Loucy (cell line): ENCODE measurements around the gene TBX21.
A peak's percentile ranks its signal among the peaks of the same experiment; 100 is the strongest.

Source experiments
- H2AFZ ChIP-seq: fragments of 200-600 bp; sonication (generic); 2 replicates; pipeline ENCODE4 v1.6.0; 2016; ENCODE audit warnings: antibody characterized with exemption, mild to moderate bottlenecking, low read length, moderate library complexity
- H3F3A ChIP-seq: fragments of 200-600 bp; 2 replicates; pipeline ENCODE4 v1.6.0; 2016; ENCODE audit warnings: antibody characterized with exemption, low read depth, mild to moderate bottlenecking
- H3K27me3 ChIP-seq: fragments of 200-600 bp; sonication (generic); 2 replicates; pipeline ENCODE4 v1.6.1; 2014; ENCODE audit warnings: low read length, mild to moderate bottlenecking; ENCODE audit not compliant: insufficient read depth, poor library complexity, severe bottlenecking
- H3K36me3 ChIP-seq: fragments of 200-600 bp; sonication (generic); 2 replicates; pipeline ENCODE4 v1.6.1; 2016; ENCODE audit warnings: low read length; ENCODE audit not compliant: insufficient read depth
- H3K4me1 ChIP-seq: fragments of 200-600 bp; sonication (generic); 2 replicates; pipeline ENCODE4 v1.5.1; 2014; ENCODE audit warnings: low read length, mild to moderate bottlenecking; ENCODE audit not compliant: insufficient read depth, poor library complexity, severe bottlenecking
- H3K4me2 ChIP-seq: fragments of 200-600 bp; sonication (generic); 2 replicates; pipeline ENCODE4 v1.6.0; 2014; ENCODE audit warnings: antibody characterized with exemption, low read length, low read depth, mild to moderate bottlenecking; ENCODE audit not compliant: poor library complexity, severe bottlenecking
- H3K4me3 ChIP-seq: fragments of 200-600 bp; sonication (generic); 2 replicates; pipeline ENCODE4 v1.5.1; 2014; ENCODE audit warnings: low read length, mild to moderate bottlenecking, mixed read lengths; ENCODE audit not compliant: poor library complexity, severe bottlenecking
- H3K79me2 ChIP-seq: fragments of 200-600 bp; sonication (generic); 2 replicates; pipeline ENCODE4 v1.6.1; 2014; ENCODE audit warnings: low read length; ENCODE audit not compliant: insufficient read depth
- H3K9ac ChIP-seq: fragments of 200-600 bp; sonication (generic); 2 replicates; pipeline ENCODE4 v1.6.0; 2014; ENCODE audit warnings: mild to moderate bottlenecking, low read depth, low read length, moderate library complexity; ENCODE audit not compliant: poor library complexity, severe bottlenecking
- H3K9me2 ChIP-seq: fragments of 200-600 bp; sonication (generic); replicated peaks from 2 replicates; pipeline ENCODE4 v1.6.1; 2016; ENCODE audit warnings: low read depth, low read length, mixed read lengths
- H3K9me3 ChIP-seq: fragments of 200-600 bp; sonication (generic); 2 replicates; pipeline ENCODE4 v1.6.1; 2014; ENCODE audit warnings: mild to moderate bottlenecking, antibody characterized with exemption, low read length, low read depth; ENCODE audit not compliant: insufficient read depth
- H4K20me1 ChIP-seq: fragments of 200-600 bp; sonication (generic); 2 replicates; pipeline ENCODE4 v1.6.0; 2014; ENCODE audit warnings: antibody characterized with exemption, low read length, mild to moderate bottlenecking; ENCODE audit not compliant: insufficient read depth, poor library complexity, severe bottlenecking
- CTCF ChIP-seq: fragments of 200-600 bp; sonication (generic); conservative IDR thresholded peaks from 2 replicates; pipeline ENCODE4 v1.5.1; 2014; ENCODE audit warnings: mild to moderate bottlenecking, antibody characterized with exemption, low read length
- EZH2phosphoT487 ChIP-seq: fragments of 200-600 bp; IDR thresholded peaks from 2 replicates; pipeline ENCODE4 v1.6.1; 2018; ENCODE audit warnings: antibody characterized with exemption, mild to moderate bottlenecking, moderate library complexity, borderline replicate concordance

Gene TBX21

DNA sequence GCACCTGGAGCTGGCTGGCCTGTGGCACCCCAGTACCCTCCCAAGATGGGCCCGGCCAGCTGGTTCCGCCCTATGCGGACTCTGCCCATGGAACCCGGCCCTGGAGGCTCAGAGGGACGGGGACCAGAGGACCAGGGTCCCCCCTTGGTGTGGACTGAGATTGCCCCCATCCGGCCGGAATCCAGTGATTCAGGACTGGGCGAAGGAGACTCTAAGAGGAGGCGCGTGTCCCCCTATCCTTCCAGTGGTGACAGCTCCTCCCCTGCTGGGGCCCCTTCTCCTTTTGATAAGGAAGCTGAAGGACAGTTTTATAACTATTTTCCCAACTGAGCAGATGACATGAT lies 12.0 kb downstream of the TBX21 start:
- Histone ChIP-seq H3K4me3 (no peak overlapping the region), H3K36me3 (no peaks in the 10 kb centered on the region), H3K27me3 (no peaks in the 10 kb centered on the region), H3K79me2 (no peaks in the 10 kb centered on the region), H3K9me3 (no peaks in the 10 kb centered on the region), H3K9ac (no peak overlapping the region), H2AFZ (no peak overlapping the region), H3K4me1 (peaks cover 11% of the 10 kb centered on the region), H3F3A (no peaks in the 10 kb centered on the region), H3K9me2 (no peaks in the 10 kb centered on the region), H3K4me2 (peak overlapping the region; percentile 41), H4K20me1 (no peaks in the 10 kb centered on the region)
- no peak for TF ChIP-seq EZH2phosphoT487
- TF ChIP-seq CTCF: no peak

DNA sequence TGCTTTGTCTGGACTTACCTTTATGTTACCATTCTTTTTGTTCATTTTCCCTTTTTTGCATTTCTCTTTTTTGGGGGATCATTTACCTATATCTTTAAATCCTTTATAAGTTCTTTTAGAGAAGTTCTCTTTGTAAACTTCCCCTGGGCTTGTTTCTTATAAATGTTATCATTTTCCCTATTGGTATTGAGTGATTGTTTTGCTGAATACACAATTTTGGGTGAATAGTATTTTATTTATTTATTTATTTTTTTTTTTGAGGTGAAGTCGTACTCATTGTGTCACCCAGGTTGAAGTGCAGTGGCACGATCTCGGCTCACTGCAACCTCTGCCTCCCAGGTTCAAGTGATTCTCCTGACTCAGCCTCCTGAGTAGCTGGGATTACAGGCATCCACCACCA lies 18.4 kb downstream of the TBX21 start:
- no peak overlapping the region for H3K4me2 ChIP-seq
- TF ChIP-seq EZH2phosphoT487 (no peak), CTCF (no peak)
- no peaks in the 10 kb centered on the region for H3K36me3 ChIP-seq
- 0 out of 2 replicates have a peak, but pooled peaks cover 4% of the 10 kb centered on the region for H3K9me3 ChIP-seq
- H3F3A ChIP-seq: no peaks in the 10 kb centered on the region
- no peak overlapping the region for H3K9ac ChIP-seq
- H3K9me2 ChIP-seq: no peaks in the 10 kb centered on the region
- H4K20me1 ChIP-seq: no peaks in the 10 kb centered on the region
- H2AFZ ChIP-seq: no peak overlapping the region
- H3K79me2 ChIP-seq: no peaks in the 10 kb centered on the region
- no peaks in the 10 kb centered on the region for H3K27me3 ChIP-seq
- H3K4me1 ChIP-seq: no peaks in the 10 kb centered on the region
- H3K4me3 ChIP-seq: no peak overlapping the region

DNA sequence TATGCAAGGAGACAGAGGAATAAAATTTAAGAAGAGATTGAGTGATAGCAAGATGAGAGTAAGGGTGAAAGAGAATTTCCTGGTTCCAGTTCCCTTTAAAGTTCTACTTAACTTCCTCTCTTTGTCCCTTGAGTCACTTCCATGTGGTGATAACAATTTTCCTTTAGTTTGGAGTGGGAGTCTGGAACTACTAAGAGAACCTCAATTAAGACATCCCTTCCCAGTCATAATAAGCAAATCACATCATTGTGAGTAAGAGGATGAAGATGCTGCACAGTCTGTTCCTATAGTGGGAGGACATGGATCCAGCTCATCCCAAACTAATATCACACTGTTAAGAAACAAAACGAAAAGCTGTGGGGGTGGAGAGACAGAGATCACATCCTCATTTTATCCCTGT lies 24.4 kb downstream of the TBX21 start:
- peaks cover 12% of the 10 kb centered on the region; the same call in 1 of the 2 replicates for H3K9me3 ChIP-seq
- no peak for TF ChIP-seq EZH2phosphoT487
- no peak for TF ChIP-seq CTCF
- no peaks in the 10 kb centered on the region for H3K79me2 ChIP-seq
- H2AFZ ChIP-seq: no peak overlapping the region
- no peaks in the 10 kb centered on the region for H4K20me1 ChIP-seq
- no peaks in the 10 kb centered on the region for H3K4me1 ChIP-seq
- no peak overlapping the region for H3K9ac ChIP-seq
- H3K27me3 ChIP-seq: no peaks in the 10 kb centered on the region
- H3K9me2 ChIP-seq: no peaks in the 10 kb centered on the region
- H3K4me2 ChIP-seq: no peak overlapping the region
- H3K36me3 ChIP-seq: no peaks in the 10 kb centered on the region
- no peak overlapping the region for H3K4me3 ChIP-seq
- H3F3A ChIP-seq: no peaks in the 10 kb centered on the region
